Gastrocnemius medialis (tissue), 4 donors: ENCODE results near the gene ZIC5.

Experiments used
- CTCF ChIP-seq, 5 experiments: fragments of 450-650 bp in 3 of 5; fragments of 200-600 bp in 2 of 5; sonication (generic) in 2 of 5; IDR thresholded peaks in 4 of 5; conservative IDR thresholded peaks in 1 of 5; 1 replicate in 4 of 5; 2 replicates in 1 of 5; pipeline ENCODE4 v1.5.1; 2016 to 2019; ENCODE audit warnings: antibody characterized with exemption in 5 of 5, mild to moderate bottlenecking in 3 of 5, moderate library complexity in 3 of 5
- POLR2A ChIP-seq, 2 donors: fragments of 450-650 bp; IDR thresholded peaks; one replicate each; pipeline ENCODE4 v1.6.1; 2017; ENCODE audit warnings: antibody characterized with exemption in 2 of 2, mild to moderate bottlenecking in 2 of 2, moderate library complexity in 2 of 2

- TF ChIP-seq CTCF (IDR thresholded peaks at IDR 0.05 in 4 of 5, conservative IDR thresholded peaks at IDR 0.05 in 1 of 5) (no peak), POLR2A (IDR thresholded peaks at IDR 0.05) (no peak)
Observed at GRCh38 chr13:99922631-99923404, 48.7 kb downstream of the ZIC5 start.
